Activated CD8-positive, alpha-beta memory T cell treated with anti-CD3 and anti-CD28 coated beads, Interleukin-2, amount 50 U/mL, for 1 hour (primary cell): Measurements from ENCODE around the gene PPP1R12B.
"Not testable (repeated sequence)": the region's sequence is repeated elsewhere in the genome, so short reads cannot be mapped to it uniquely, and the experiment has no call there.

Experiments
- DNase-seq: peaks from one replicate; pipeline ENCODE4 v3.0.0-alpha.2; 2020; ENCODE audit errors: extremely low read depth

The PPP1R12B gene

DNA sequence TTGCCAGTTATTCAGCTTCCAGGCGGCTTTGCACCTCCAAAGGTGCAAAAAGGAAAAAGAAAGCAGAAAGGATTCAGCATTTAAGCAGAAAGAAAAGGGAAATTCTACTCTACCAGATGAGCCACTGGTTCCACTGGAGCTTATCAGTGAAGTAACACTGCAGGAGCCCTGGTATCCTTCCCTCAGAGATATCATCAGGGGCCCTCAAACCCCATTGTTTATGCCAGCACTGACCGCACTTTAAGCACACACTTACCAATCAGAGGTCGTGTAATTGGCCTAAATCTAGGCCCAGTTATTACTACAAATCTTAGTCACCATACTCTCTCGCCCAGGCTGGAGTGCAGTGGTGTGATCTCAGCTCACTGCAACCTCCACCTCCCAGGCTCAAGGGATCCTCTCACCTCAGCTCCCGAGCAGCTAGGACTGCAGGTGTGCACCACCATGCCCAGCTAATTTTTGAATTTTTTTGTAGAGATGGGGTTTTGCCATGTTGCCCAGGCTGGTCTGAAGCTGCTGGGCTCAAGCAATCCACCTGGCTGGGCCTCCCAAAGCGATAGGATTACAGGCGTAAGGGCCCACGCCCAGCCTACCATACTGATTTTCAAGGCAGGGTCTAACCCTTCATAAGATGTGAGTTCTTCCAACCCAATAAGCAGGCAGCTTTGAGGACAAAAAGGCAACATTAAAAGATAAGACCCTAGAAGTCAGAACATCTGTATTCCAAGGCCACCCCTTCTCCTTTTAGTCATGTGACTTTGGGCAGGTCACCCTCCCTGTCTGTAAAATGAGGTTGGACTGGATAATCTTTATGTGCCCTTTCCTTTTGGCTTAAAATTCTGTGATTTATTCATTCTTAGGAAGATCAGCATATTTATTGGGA is 236.4 kb downstream of the PPP1R12B start:
- DNase-seq: no peak

DNA sequence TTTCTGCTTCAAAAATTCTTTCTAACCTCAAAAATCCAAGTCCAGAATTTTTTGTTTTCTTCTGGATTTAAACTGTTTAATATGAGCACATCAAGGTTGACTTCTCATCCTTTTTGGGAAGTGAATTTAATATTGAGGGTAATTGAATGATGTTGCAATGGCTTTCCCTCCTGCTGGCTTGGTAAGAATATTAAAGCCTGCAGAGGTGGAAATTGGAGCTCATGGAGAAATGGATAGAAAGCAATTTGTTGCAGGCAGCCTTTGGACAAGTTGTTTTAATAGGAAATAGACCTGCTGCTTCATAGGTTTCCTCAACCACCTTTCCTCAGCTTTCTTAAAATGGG is 237.1 kb downstream of the PPP1R12B start:
- DNase-seq: no peak

DNA sequence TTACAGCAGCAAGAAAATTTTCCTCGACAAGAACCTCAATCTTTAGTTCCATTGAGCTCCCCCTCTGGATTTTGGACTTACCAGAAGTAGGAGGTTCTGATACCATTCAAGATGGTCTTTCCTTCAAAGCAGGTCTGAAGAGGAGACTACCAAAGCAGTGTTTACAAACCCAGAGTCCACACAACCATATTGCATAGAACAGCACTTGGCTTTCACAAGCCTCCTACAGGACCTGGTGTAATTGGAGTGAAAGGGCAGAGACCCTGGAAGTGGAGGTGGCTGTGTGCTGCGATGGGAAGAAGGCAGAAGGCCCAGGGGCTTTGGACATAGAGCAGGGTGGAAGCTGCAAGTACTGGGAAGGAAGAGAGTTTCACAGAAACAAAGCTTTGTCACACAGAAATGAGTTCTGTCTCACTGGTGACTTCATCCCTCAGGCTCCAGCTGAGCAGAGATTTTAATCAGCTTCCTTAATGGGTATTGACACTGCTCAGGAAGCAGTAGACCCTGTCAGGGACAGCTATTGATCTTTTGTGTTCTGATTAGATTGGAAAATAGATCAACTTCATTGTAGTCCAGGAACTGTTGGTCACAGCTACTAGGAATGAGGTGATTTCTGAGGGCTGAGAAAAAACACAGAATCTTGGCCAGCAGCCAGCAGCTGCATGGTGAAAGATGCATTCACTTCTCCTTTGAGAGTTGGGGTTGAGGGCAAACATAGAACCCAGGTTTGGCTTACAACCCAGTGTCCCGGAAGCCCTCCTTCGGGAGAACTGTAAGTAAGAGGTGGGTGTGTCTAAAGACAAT is 237.7 kb downstream of the PPP1R12B start:
- DNase-seq: no peak

DNA sequence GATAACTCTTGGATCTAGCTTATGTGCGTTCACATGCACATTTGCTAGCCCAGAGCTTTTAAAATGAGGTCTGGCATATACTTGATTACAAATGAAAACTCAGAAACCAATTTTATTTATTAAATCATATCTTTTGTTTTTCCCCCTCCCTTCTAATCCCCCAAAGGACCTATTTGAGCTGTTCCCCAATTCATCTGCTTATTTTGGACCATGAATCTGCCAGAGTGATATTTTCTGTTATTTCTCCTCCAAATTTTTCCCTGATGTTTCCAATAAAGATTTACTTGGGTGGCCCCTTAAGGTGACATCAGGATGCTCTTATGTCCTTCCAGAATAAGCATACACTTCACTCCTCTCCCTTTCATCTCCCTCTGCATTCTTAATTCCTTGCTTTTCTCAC is 238.4 kb downstream of the PPP1R12B start:
- DNase-seq: no peak

DNA sequence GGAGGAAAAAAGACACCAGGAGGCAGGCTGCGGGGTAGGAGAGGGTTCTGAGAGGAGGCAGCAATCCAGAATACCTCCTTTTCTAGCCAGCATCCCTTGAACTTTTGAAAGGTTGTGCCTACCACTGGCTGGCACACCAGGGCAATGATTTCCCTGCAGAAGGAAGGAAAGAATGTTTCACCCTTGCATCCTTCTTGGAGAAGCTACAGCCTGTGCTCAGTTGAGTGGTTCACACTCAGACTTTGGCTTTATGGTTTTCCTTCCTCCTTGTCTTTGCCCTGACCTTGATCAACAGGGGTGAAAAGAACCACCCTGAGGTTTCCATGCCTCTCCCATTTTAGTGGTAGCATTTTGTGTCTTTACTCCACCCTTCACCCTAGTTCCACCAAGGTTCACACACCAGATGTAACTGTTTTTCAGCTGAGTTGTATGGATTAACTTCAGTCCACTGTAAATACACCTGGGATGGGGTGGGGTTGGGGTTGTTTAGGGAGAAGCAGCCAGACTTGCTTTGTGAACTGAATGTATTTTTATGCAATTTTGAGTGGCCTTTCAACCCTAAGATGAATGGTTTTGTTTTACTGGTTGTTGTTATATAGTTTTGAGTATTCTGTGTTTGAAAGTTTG is 239.5 kb downstream of the PPP1R12B start:
- no peak for DNase-seq

DNA sequence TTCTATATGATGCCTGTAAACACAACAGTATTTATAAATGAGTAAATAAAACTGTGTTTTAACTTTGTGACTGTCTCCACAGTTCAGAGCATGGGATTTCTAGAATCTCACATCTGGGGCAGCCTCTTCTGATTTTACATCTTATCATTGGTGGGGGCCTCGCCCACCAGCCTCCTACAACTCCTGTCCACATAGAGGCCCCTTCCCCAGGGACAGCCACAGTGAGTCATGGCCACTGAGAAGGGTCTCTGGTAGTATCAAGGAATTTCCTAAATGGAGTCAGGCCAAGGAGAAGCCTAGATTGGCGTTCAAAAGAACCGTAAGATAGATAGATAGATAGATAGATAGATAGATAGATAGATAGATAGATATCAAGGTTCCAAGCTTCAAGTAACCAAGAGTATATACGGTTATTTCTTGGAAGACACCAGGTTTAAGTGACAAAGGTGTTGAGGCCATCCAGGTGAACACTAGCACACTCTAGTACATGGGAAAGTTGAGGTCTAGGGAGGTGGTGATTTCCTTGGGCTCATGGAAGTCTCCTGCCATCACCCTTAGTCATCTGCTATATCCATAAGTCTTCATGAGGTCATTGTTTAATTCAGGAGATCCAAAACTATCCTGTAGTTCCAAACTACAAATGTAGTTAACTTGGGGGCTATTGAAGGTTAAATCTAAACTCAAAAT is 240.1 kb downstream of the PPP1R12B start:
- no peak for DNase-seq

DNA sequence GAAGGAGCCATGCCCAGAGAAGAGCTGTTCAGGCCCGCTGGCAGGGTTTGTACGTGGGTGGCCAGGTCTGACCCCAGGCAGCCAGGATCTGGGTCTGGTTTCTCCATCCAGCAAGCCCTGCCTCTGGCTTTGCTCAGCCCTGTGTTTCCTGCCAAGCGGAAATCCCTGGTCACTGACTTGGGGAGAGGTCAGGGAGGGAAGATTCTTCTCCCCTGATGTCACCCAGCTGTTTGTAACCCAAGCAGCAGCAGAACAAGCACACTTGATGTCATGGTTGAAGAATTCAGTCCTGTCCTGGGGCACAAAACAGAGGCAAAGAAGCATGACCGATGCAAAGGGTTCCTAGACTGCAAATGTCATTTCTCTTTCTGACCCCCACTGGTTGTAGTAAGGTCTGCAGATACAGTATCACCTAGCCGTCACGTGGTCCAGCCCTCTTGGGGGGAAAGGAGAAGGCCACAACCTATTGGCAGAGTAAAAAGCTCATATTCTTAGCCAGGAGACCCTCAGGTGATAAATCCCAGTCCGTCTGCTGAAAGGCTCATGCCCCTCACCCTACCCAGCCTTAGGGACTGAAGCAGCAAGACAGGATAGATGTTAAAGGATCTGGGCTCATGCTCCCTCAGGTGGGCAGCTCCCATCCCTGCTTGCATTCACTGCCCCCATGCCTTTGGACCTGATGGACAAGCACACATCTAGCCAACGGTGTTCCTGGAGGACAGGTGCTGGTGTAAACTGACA is 240.9 kb downstream of the PPP1R12B start:
- DNase-seq: no peak

DNA sequence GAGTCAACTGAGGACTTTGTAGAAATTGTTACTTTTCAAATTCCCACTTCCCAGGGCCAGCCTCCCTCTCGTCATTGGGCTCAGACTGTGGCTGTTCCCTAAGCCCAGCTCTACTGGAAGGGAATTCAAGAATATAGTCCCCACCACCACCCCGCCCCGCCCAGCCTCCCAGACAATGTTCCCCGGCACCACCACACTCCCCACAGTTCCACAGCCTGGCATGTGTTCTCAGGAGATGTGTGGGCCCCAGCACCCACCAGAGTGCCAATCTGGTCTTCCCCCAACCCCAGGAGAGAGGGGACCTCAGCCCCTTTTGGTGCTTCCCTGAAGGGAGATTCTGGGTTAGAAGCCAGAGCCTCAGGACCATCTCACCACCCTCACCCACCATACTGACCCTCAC is 241.6 kb downstream of the PPP1R12B start:
- no peak for DNase-seq

DNA sequence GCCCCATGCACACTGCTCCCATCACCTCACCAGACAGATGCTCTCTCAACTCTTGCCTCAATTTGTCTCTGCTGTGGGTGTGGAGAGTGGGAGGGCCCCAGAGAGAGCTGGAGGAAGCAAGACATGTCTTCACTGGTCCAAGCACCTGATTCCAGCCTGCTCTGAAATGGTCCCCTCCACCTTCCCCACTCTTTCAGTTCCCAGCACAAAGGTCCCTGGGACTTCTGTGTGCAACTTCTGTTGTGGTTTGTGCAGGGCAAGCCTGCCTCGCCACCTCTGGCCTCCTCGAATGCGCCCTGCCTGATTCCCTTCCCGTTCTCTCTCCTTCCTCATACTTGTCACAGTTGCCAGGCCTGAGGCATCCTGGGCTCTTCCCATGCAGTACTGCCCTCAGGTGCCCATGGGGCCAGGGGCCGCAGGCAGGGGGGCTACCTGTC is 242.5 kb downstream of the PPP1R12B start:
- DNase-seq: no peak

DNA sequence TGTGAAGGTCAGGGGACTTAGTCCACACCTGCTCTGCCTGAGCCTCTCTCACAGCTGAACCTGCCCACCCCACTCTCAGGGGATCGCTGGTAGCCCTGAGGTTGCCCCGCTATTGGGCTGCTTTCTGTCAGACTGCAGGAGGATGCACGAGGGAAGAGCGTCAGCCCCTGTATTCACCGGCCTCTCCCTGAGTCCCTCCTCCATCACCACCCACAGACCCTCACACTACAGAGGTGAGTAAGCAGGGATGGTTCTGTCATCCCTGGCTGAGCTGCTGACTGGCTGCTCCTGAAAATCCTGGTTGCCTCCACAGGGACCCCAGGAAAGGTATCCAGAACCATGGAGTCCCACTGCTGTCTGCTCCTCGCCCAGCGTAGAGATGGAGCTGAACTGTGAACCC is 243.0 kb downstream of the PPP1R12B start:
- no peak for DNase-seq

DNA sequence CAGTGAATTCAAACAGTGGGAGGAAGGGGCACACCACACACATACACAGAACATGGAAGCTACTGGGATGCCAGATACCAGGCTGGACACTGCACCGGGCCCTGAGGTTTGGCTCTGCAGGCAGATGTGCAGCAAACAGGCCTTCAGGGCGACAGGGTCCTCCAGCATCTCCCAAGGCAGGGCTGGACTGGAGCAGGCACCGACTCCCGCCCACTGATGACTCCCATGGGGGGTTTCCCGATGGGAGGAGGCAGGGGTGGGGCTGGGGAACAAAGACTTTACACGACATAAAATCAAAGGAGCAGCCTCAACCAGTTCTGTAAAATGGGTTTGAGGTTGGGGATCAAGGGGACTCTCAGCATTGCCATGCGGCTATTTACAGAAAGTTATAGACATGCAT is 243.6 kb downstream of the PPP1R12B start:
- DNase-seq: no peak

DNA sequence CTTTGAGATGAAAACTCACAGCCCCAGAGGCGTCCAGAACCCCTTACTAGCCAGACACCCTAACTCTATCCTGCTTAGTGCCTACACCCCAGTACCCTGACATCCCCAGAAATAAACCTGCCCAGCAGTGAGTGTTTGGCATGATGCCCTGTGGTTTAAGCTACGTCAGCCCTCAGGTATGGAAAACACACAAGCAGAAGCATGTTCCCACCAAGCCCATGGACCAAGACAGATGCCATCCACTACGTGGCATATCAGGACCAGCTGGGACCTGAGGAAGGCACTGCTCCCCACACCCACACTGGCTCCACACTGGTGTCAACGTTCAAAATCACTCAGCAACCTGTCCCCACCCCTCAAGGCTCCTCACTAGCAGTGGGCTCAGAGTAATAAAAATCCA is 245.3 kb downstream of the PPP1R12B start:
- DNase-seq: no peak

DNA sequence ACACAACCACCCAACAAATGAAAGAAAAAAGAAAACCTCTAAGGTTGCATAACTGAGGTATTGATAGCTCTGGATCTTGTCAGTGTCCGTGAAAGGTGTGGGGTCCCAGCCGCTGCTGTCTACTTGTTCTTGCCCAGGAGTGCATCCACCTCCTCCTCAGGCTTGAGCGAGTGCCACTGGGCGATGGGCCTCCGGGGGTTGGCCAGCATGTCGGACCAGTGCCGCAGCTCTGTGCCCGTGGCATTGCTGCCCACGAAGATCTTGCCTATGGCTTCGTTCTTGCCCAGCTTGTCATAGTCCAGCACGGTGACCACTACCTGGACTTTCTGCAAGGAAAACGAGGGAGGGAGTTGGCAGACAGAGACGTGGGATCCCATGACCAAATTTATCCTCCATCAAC is 248.1 kb downstream of the PPP1R12B start:
- DNase-seq: no peak

DNA sequence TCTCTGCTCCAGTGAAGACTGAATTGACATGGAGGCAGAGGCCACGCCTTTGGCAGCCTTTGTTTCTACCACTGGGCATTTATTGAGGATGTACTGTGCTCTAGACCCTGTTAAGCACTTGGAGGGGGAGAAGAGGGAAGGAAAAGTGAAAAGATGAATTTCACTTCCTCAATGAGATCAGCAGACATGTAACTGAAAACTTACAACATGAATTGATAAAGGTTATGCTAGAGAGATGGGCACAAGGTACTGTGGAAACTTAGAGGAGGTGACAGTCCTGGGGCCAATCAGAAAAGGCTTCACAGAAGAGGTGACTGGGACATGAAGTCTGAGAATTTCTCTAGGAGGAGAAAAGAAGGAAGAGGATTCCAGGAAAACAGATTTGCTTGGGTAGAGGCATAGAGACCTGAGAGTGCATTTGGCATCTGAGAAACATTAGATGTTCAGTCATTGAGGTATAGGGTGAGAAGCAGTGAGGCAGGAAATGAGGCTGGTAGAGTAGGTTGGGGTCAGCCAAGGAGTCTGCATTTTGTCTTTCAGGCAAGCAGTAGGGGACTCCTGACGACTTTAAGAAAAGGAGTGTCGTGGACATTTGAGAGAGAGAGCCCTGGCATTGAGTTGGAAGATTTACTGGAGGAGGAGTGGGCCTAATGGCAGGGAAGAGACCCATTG is 248.7 kb downstream of the PPP1R12B start:
- no peak for DNase-seq

DNA sequence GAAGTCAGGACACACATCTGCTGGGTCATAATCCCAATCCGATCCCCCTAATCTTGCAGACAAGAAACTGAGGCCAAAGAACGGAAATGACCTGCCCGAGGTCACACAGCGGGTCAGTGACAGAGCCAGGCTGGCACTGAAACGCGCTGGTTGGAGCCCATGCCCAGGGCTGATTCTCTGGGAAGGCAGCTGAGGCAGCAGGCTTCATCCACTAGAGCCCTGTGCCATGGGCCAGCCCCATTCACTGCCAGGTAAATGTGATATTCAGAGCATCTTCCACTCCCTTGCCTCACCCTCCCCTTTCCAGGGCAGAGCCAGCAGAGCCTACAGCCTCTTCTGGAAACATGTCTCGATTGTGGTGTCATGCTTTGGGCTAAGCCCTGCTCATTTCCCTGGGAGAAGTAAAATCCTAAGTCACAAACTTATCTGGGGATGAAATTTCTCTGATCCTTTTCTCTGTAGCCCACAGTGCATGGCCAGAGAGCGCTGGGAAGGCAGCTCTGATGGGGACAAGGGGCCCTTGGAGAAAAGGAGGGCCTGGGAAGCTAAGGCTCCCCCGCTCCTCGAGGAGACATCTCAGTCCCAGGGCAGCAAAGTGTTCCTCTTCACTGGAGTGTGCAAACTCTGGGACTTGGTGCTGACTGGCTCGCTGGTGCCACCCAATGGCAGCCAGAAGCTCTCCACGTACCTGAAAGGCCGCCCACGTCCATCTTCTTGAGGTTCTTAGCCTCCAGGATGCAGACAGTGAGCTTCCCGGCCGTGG is 251.4 kb downstream of the PPP1R12B start:
- no peak for DNase-seq

DNA sequence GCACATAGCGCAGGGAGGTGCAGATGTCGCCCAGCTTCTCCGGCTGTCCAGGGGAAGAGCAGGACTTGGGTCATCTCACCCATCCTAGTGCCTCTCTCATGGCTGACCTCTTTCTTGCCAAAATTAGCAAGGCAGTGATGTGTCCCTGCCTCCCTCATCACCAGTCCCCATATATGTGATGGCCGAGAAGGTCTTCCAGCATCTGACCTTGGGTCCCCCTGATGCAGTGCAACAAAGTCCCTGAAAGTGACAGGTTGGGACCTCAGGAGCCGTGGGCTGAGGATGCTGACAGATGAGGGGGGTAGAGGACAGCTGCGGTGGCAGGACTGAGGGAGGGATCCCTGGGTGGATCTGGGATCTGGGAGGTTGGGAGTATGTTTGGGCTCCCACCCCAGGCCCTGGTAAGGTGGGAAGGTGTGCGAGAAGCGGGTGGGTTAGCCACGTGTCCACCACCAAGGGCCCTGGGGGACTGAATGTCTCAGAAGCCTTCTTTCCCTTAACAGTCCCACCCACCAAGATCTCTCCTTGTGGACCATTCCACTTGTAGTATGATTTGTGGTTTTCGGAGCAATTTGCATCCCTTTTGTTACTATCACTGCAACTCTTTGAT is 252.0 kb downstream of the PPP1R12B start:
- no peak for DNase-seq

DNA sequence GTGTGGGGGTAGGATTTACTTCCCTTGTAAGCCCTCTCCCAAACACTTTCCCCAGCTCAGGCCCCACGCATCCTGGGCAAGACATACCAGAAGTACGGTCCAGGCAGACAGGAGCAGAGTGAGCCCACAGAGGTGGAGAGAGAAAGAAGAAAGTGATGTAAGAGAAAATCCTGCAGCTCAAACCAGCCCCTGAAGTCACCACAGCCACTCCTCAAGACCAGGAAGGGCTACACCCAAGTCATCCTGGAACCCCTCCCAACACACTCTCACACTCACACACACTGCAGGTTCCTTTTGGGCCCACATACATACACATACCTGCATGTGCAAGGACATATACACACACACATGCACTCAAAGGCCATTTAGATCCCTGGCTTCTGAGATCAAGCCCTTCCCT is 254.9 kb downstream of the PPP1R12B start:
- no peak for DNase-seq

DNA sequence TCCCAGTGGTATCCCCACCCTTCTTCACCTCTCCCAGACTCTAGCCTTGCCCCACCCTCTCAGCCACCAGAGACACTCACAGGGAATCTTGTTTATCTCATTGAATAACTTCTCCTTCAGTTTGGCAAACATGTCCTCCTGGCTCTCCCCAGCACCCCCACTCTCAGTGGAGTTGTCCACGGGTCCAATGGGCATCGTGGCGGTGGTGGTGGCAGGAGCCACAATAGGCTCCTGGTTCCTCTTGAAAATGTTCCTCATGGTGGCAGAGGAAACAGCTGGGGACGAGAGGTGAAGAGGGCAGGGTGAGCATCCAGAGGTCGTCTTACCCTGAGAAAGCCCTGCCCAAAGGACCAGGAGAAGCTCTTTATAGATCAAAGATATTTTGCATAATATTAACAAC is 257.0 kb downstream of the PPP1R12B start:
- DNase-seq: no peak

DNA sequence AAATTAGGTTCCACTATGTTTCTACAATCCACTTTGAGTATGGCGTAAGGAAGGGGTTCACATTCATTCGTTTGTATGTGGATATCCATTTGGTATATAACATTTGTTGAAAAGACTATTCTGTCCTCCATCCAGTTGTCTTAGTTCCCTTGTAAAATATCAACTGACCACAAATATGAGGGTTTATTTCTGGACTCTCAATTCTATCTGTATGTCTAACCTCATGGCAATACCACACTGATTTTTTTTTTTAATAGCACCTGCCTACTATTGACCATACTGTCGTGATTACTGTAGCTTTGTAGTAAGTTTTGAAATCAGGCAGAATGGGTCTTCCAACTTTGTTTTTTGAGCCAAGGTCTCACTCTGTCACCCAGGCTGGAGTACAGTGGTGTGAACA is 263.5 kb downstream of the PPP1R12B start:
- not testable (repeated sequence) for DNase-seq

DNA sequence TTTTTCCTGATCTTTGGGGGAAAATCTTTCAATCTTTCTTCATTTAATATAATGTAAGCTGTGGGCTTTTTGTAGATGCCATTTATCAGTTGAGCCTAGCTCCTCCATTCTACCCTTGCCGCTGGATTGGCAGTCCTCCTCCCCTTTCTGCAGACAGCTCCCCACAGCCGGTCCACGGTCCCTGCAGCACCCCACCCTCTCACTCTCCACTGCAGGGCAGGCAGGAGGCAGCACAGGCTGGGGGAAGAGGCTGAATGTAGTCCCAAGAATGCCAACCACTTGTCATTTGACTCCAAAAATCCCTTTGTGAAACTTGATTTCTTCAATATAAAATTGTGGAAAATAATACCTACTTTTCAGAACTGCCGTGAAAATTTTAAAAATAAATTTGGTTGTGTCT is 265.1 kb downstream of the PPP1R12B start:
- DNase-seq: no peak
